ENCODE results near the gene JDP2. TPM values are rescaled to one million over a fixed set of nuclear protein-coding genes. Genes with fewer than 3 reads are reported as not detected.
A peak's percentile ranks its signal among the peaks of the same experiment; 100 is the strongest.

Gene JDP2
- polyA plus RNA-seq, 3 donors = 18.3 to 28.0 (median 26.1) TPM

DNA sequence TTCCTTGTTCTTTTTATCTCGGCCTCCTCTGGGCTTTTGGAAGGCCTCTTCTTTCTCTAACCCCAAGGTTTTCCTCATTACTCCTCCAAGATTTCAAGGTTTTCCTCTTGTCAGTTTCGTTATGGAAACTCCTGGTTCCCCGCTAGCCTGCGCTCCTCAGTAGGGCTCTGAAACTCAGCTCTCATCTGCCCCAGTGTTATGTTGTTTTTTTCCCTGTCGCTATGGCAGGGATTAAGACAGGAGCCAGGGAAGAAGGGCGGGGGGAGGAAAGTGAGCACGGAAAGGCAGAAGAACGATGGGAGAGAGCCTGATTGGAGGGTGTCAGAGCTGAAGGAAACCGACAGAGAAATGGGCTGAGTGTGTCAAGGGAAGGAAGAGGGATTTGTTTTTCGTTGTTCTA is 26.5 kb upstream of the JDP2 start:
- DNase-seq (ENCODE audit: extremely low read depth in 1 of 11, low read depth in 9 of 11, low spot score in 4 of 11) = no peak

DNA sequence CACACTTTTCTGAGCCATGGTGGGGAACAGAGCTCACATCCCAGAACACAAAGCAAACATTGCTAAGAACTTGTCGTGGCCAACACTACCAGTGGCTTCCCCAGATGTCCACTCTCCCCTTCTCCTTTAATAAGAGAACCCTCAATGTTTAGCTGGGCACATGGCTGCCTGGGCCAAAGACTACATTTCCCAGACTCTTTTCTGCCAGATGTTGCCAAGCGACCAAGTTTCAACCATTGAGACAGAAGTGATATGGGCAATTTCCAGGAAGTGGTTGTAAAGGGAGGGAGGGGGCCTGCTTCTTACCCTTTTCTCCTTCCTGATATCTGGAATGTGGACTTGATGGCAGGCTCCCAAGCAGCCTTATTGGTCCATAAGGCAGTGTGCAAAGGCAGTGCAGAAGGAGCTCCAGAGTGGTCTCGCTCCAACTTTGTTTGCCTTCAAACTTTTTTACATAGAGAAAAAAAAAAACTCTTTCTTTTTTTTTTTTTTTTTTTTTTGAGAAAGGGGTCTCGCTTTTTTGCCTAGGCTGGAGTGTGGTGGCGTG is 24.9 kb upstream of the JDP2 start:
- DNase-seq (ENCODE audit: extremely low read depth in 1 of 11, low read depth in 9 of 11, low spot score in 4 of 11) = no peak

DNA sequence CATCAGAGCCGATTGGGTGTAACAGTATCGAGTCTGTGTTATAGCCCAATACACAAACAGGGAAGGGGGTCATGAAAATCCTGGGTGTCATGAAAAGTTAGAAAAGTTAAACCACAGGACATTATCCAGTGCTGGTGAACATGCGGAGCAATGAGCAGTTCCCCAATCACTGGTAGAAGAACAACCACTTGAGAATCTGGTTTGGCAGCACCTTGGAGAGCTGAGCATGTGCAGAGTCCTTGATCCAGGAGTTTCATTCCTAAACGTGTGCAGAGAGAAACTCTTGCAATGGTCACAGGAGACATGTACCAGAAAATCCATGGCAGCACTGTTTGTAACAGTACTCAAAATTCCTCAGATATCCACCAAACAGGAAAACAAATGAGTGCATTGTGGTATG is 23.0 kb upstream of the JDP2 start:
- no peak for DNase-seq (ENCODE audit: extremely low read depth in 1 of 11, low read depth in 9 of 11, low spot score in 4 of 11)

DNA sequence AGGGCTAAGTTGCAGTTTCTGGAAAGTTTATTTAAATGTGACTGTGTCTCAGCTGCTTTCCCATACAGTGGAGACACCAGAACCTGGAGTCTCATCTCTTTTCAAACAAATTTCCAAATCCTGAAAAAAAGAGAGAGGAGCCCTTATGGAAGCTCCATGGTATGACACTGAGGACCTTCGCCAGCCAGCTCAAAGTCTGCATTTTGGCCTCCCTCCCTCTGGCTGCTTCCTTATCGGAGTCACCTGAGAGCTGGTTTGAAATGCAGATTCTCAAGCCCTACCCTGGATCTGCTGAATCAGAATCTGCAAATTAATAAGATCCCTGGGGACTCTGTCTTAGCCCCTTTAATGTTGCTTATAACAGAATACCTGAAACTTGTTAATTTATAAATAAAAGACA is 21.7 kb upstream of the JDP2 start:
- no peak for DNase-seq (ENCODE audit: extremely low read depth in 1 of 11, low read depth in 9 of 11, low spot score in 4 of 11)

DNA sequence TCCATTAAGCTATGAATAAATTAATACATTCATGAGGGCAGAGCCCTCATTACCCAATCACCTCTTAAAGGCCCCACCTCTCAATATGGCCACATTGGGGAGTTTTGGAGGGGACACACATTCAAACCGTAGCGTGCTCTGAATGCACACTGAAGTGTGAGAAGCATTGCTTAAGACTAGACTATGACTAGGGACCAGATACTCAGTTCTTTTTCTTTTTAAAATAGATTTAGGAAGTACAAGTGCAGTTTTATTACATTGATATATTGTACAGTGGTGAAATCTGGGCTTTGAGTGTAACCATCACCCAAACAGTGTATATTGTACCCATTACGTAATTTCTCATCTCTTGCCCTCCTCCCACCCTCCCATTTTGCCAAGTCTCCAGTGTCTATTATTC is 21.0 kb upstream of the JDP2 start:
- DNase-seq (ENCODE audit: extremely low read depth in 1 of 11, low read depth in 9 of 11, low spot score in 4 of 11) = no peak

DNA sequence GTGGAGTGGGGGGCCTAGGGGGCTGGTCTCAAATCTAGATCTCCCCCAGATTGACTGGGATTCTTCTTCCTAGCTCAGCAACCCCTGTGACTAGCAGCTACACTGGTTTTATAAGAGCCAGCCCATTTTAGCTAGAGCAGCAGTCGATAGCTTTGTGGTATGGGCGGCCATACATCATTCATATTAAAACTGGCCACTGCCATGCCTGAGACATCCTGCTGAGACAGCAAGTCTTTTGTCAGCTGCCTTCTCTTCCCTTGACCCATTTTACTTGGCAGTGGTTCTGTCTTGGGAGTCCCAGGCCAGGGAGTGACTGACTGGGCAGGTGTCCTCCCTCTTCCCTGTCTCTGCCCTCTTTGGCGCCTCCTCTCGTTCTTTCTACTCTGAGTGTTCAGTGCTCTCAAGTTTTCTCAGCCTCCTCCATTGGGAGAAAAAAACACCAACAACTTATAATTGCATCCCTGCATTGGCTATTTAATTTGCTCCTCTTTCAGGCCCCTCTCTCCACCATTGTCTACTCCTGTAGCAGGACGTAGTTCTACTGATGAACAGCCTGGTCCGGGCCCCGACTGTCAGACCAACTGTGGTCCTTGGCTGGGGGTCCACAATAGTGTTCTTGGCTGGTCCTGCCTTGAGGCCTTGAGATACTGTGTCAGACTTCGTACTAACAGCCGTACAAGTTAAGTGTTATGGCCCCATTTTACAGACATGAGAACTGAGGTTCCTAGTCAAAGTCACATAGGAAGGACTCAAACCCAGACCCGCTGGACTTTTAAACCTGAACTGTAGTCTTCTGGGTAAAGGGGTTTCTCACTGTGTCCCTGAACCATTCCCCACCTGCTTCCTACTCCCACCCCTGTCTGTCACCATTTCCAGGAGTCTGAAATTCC is 18.3 kb upstream of the JDP2 start:
- DNase-seq (ENCODE audit: extremely low read depth in 1 of 11, low read depth in 9 of 11, low spot score in 4 of 11) = no peak

DNA sequence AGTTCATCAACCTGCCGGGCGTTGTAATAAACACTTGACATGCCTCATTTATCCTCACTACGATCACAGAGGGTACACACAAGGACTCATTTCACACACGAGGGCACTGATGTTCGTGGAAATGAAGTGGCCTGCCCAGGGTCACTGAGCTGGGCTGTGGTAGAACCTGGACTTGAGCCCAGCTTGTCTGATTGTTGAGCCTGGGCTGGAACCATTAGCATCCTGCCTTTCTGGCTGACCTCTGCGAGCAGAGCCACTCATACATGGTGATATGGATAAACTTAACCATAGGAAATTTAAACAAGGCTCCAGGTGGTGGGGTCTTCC is 16.6 kb upstream of the JDP2 start:
- no peak for DNase-seq (ENCODE audit: extremely low read depth in 1 of 11, low read depth in 9 of 11, low spot score in 4 of 11)

DNA sequence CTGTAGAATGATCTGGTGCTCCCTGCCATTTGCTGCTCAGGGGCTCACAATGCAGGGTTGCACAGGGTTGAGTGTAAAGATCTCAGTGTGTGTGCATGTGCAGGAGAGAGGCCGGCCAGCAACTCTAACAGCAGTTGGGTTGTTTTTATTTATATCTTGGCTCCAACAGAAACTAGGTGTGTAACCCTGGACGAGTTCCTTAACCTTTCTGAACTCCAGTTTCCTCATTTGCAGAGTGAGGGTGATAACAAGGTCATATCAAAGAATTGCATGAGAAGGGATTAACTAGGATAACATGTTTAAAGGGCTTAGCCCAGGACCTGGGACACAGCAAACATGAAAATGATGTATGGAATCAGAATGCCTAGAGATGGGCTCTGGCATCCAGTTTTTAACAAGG is 14.8 kb upstream of the JDP2 start:
- DNase-seq (ENCODE audit: extremely low read depth in 1 of 11, low read depth in 9 of 11, low spot score in 4 of 11) = no peak

DNA sequence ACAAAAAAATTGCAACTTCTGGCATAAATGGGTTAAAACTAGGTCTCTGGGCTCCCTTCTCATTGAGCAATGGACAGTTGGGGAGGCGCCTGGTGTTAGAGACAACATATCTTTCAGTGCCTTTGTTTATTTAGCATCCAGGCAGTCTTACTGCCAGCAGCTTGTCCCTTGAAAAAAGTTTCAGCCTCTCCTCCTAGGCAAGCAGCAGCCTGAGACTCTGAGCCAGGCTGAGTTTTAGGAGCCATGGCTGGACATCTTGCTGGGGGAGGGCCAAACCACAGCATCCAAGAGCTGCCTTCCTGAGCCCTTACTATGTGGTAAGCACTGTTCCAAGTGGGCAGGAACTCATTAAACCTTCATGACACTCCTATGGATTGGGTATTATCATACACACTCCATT is 10.1 kb upstream of the JDP2 start:
- no peak for DNase-seq (ENCODE audit: extremely low read depth in 1 of 11, low read depth in 9 of 11, low spot score in 4 of 11)

DNA sequence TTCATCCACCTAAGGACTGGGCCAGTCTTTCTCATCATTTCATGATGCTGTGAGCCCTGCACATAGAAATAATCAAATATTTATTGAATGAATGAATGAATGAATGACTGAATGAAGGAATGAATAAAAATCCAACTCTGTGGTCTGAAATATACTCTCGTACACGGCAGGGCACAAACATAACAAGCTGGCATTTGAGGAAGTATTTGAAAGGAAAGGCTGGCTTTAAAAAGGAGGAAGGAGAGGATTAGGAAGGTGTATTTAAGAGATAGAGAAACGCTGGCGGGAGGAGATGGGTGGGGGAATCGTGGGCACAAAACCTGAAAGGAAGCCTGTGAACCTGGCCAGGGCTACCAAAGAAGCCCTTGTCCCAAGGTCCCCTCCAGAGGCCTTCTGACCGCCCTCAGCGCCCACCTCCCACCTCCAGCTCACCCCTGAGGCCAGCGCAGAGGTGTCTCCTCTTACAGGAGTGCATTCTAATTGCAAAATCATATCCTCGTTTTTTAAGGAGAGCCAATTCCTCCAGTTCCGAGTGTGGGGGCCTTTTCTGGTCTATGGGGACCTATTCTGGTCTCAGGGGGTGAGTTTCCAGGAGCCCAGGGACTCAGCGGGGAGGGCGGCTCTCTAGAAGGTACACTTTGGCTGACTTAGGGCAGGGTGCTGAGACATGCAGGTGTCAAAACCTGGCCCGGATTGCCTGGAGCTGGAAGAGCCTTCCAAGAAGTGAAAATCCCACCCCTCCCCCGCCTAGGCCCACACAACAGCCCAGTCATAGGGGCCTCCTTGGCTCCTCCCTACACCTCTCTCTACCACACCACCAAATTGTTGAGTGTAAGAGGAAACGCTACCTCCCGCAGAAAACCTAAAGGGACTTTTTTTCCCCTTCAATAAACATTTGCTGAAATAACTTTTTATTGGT is 8.7 kb upstream of the JDP2 start:
- DNase-seq (ENCODE audit: extremely low read depth in 1 of 11, low read depth in 9 of 11, low spot score in 4 of 11) = no peak

DNA sequence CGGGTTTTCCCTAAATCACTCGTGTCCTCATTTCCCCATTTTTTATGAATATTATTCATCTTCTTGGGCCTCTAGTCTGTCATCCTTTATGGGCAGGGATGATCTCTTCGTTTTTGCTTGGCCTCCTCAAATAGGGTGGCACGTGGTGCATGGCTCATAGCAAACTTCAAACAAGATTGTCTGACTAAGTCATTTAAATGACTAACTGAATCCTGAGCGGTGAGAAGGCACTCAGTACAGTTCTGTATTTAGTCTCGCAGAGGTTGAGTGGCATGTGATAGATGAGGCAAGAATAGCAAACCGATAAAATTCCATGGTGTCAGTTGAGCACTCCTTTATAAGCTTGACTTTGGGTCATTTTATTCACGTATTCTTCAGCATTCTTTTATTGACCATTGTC is 5.7 kb upstream of the JDP2 start:
- no peak for DNase-seq (ENCODE audit: extremely low read depth in 1 of 11, low read depth in 9 of 11, low spot score in 4 of 11)

DNA sequence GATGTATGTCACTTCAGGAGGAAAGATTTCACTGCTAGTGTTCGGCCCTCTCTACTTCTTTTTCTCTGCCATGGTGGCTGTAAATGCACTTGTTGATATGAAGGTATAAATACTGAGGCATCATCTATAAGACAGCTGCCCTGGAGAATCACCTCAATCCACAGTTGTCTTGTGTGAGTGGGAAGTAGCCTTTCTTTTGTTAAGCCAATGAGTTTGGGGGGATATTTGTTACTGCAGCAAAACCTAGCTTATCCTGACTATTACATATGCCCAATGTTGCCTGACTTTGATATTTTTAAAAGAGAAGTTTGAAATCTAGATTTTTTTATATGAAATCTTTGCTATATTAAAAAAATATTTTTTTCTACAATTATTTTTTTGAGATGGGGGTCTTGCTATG is 3.3 kb upstream of the JDP2 start:
- no peak for DNase-seq (ENCODE audit: extremely low read depth in 1 of 11, low read depth in 9 of 11, low spot score in 4 of 11)

DNA sequence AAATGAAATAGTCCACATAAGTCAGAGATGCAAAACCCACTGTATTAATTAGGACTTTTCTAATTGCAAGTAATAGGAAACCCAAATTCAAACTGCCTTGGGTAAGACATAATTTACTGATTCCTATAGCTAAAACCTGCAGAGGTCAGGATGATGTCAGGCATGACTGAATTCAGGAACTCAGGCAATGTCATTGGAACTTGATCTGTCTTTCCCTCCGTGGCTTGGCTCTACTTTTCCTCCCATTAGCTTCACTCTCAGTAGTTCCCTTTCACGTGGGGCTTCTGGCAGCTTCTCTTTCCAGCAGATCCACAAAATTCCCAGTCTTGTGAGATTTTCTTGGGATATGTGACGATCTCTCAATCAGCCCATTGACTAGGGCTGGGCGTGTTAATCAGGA is 2.4 kb upstream of the JDP2 start:
- DNase-seq (ENCODE audit: extremely low read depth in 1 of 11, low read depth in 9 of 11, low spot score in 4 of 11) = peak in 2 of 11 donors; percentile 44 to 68

DNA sequence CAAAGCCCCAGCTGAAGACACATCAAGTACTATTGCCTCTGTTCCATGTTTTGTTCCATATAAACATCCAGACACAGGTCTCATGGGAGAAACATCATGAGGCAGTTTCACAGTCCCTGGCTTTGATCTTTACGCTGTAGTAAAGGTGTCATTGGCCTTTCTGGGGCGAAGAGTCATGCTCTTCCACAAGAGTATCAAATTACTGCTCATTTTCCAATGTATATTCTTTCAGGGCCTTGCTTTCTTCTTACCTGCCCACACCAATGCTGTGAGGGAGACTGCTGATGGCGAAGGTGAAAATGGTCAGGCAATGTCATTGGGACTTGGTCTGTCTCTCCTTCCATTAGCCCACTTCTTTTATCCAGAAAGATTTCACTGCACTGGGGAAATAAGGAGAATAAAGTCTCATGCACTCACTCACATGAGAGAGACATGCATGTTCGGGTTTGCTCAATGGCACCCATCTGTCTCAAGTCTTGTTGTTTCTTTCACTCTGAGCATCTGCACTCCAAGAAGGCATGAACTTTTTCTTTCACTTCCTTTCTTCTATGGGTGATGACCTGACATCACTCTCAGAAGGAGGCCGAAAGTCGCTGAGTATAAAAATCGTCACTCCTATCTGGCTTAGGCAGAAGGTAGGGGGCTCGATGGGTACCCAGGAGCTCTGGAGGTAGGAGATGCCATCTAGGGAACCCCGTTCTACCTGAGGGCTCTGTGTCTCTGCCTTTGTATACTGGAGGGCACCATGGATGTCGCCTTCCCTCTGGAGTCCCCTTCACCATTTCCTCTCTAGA is 1.3 kb upstream of the JDP2 start:
- DNase-seq (ENCODE audit: extremely low read depth in 1 of 11, low read depth in 9 of 11, low spot score in 4 of 11) = no peak

DNA sequence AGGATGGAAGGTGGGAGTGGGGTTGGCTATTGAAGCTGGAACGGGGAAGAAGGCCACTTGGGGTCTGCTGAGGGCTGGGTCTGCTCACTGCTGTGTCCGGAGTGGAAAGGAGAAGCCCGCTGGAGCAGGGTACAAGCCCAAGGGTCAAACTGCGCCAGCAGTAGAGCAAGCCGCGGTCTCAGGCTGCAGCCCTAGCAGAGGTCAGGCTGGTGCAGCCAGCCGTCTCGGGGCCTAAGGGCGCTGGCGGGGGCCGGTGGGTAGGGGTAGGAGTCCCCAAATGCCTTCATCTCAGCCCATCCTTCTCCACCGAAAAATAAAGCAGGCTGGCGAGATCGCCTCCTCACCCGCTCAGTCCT is 718 bp upstream of the JDP2 start:
- no peak for DNase-seq (ENCODE audit: extremely low read depth in 1 of 11, low read depth in 9 of 11, low spot score in 4 of 11)

DNA sequence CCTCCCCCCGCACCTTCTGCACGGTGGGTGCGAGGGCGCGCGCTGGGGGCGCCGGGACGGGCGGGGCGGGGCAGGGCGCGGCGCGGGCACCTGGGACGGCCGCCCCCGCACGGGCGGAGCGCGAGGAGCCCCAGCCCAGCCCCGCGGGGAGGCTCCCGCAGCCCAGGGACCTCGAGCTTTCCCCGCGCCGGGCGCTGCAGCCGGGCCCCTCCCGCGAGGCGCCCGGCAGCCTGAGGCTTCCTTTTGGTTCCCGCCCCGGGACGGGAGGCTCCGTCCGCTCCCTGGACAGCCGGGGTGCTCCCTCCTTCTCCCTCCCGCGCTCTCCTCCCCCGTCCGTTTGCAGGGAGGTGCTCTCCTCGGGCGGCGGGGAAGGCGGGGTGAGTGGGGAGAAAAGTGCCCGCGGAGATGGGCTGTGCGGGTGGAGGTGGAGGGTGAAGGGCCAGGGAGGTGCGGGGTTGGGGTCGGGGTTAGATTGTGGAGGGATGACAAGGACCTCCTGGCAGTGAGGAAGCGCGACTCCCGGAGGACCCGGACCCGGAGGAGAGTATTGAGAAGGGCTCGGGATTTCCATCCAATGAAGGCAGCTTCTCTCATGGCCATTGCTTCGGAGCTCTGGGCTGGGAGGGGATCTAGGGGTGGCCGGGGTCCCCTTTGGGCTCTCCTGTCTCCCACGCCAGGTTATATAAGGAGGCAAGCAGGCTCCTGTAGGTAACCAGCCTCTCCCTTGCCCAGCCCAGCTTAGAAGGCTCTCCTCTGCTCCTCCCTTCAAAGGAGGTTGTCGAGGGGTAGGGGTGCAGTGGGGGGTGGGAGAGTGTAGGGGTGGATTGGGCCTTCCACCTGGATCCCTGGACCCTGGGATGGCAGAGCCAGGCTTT is 645 bp downstream of the JDP2 start:
- DNase-seq (ENCODE audit: extremely low read depth in 1 of 11, low read depth in 9 of 11, low spot score in 4 of 11) = no peak

DNA sequence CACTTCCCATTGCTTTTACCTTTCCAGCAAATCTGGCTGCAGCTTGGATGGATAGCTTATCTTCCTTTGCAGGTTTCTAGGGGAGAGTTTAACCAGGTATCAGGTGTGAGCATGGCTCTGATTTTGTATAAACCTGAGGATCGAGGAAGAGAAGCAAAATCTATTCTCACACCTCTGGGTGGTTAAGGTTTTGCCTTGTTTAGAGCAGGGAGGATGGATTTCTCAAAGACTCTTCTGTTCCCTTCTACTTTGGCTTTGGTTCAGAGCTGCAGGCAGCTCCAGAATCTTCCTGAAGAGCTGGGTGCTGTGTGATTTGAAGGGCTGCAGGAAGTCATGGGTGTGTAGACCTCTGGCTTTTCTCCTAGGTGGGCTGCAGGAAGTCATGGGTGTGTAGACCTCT is 1.7 kb downstream of the JDP2 start:
- no peak for DNase-seq (ENCODE audit: extremely low read depth in 1 of 11, low read depth in 9 of 11, low spot score in 4 of 11)

DNA sequence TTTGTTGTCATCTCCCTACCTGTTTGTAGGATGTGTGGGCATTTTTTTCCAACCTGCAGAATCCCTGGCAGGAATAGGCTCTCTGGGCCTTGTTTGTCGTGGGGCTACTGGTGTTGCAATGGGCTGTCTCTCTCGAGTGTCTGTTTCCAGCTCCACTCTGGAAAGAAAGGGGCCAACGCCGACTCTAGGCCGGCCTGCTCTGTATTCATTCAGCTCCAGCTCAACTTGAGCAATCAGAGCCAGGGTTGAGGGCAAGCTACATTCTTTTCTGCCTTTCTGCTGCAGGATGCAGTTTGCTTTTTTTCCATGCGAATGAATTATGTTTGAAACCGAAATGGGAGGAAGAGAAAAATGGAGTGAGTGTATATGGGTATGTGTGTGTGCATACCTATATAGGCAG is 2.3 kb downstream of the JDP2 start:
- no peak for DNase-seq (ENCODE audit: extremely low read depth in 1 of 11, low read depth in 9 of 11, low spot score in 4 of 11)

DNA sequence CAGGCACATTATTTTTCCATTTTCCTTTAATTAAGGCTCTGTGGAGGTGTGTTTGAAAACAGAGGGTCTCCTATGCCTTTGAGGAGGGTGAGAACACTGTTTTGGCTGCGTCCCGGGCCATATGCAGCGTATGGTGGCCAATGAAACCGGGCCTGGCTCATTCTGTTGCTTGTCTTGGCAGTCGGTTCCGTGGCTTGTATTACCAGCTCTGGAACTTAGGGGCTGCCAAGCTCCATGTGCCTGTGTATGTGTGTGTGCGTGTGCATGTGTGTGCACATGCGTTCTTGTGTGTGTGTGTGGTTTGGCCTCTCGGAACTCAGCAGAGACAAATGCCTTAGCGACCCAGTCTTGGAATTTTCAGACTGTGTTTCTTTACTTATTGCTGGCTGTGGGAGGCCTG is 2.7 kb downstream of the JDP2 start:
- DNase-seq (ENCODE audit: extremely low read depth in 1 of 11, low read depth in 9 of 11, low spot score in 4 of 11) = no peak

Data from renal cortex interstitium (tissue), 11 donors.